GM15510 (cell line): ENCODE results near the gene ACOX1.
A peak's percentile ranks its signal among the peaks of the same experiment; 100 is the strongest.

Experiments
- POLR2A ChIP-seq: IDR thresholded peaks from 3 replicates; pipeline ENCODE4 v1.6.1; 2011; ENCODE audit warnings: borderline replicate concordance; ENCODE audit not compliant: insufficient read length; ENCODE audit errors: extremely low read depth

Gene ACOX1

DNA sequence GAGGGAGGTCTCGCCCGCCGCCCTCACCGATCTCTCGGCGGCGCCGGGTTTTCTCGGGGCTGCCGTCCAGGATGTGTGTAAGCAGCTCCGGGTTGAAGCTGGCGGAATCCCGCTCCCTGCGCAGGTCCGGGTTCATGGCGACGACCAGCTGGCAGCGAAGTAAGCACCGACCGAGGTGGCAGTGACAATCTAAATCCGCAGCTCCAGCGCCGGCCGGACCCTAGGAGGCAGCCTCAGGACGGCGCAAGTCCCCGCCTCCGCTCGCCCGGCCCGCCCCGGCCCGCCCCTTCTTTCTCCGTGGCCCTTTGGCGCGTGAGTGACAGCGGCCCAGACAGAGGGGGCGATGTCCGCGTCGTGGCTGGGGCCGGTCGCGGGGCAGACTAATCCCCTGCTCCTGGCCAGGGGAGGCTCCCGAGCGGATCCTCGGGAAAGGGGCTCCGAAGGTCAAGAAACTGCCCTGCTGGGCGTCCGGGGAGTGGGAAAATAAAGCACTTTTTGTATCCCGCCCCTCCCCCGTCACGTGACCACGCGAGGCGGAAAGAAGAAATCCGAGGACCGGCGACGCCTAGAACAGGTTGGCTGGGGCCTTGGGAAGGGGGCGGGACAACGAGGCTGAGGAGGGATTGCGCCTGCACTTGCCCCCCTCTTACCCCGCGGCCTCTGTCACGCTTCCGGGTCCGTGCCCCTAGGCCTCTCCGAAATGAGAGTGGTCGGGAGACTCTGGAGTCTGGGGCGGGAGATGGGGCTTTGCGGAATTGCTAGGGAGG is at the start of gene ACOX1, which contains the start of gene TEN1:
Gene ACOX1 (minus strand): TSS at position 229 of the 767 bp plus-strand sequence. CDS start 93 bp downstream, at position 136.
Gene TEN1 (plus strand): TSS at position 303 of the 767 bp plus-strand sequence. CDS start 6,953 bp downstream, outside the sequence.
- peak; percentile 96 for TF ChIP-seq POLR2A

DNA sequence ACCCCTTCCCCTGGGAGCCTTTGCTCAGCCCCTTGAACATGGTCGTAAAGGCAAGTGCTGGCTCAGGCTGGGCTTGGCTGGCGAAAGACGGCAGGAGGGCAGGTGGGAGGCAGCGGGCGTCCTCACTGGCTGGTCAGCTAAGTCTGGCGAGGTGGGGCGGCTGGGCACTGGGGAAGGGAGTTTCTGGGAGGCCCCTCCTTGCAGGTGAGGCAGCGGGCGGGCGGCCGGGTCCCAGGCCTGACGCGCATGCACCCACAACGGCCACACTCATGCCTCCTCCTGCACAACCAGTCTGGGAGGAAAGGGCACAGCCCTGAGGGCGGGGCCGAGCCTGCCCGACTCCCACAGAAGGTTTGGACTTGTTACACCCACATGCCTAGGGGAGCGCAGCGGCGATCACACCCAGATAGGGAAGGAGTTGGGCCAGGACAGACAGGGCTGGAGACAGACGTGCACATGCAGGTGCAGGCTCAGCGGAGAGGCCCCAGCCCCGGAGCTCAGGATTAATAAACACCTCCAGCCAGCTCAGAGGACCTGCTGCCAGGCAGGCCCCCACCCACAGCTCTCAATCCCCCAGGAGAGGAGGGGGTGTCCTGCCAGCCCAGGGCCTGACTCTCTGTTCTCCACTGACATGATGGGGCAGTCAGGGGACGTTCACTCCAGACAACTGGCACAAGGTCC is 48.3 kb upstream of the ACOX1 start, which contains the start of gene EVPL:
Gene EVPL (minus strand): TSS at position 148 of the 681 bp plus-strand sequence. CDS start 108 bp downstream, at position 40.
- TF ChIP-seq POLR2A = no peak

DNA sequence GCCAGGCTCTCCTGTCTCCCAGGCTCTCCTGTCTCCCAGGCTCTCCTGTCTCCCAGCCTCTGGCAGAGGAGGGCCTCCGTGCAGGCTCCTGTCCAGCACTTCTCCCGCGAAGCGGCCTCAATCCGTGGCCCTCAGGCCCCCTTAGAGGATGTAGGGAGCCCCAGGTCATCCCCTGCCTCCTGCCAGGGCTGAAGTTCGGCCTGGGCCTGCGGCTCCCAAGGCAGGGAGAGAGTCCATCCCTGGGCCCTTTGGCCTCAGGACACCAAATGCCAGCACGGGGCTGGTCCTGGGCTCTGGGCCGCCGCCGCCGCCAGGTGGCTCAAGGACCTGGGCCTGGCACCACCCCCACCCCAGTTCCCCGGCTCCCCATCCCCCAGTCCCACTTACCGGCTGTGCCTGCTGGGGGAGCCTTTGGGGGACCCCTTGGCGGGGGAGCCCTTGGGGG is 47.8 kb upstream of the ACOX1 start:
- no peak for TF ChIP-seq POLR2A

DNA sequence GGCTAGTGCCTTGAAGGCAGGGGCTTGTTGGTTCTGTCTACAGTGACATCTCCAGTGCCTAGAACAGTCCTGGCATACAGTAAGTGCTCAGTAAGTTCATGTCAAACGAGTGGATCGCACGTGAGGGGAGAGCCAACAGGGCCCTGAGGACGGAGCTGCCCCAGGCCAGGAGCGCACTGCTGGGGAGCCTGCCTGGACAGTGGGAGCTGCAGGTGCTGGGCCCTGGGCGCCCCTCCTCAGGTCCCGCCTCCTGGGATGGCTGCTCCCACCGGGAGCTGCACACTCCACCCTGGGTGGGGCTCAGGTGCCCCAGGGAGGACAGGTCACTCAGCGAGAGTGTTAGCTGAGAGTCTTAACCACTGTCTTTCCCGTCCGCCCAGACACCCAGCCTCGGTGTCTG is 46.3 kb upstream of the ACOX1 start:
- TF ChIP-seq POLR2A = no peak

DNA sequence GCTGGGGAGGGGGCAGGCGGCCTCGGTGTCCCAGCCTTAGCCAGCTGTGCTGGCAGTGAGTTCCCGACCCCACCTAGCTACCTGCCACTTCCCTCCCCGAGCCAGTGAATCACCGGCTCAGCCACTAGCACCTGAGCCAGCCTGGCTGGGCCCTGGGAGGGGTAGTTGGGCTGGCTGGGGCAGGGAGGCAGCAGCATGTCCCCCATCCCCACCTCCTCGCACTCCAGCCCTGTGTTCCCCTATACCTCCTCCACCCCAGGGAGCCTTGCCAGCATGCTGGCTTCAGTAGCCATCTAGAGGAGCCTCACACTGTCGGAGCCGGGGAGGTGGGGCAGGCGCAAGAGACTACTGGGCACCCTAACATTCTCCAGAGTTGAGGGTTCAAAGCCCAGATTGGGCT is 45.4 kb upstream of the ACOX1 start:
- no peak for TF ChIP-seq POLR2A

DNA sequence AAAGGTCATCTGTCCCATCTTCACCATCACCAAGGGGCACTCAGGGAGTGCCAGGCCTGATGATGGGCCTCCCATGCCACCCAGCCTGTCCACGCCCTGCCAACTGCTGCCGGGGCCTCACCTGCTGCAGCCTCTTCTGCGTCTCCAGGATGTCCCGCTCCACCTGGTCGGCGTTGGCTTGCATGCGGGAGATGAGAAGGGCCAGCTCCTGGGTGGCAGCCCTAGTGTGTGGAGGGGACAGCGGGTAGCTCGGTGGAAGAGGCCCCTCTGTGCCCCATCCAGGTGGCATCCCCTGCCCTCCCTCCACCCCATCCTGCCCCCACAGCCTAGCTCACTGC is 44.9 kb upstream of the ACOX1 start:
- TF ChIP-seq POLR2A = no peak

DNA sequence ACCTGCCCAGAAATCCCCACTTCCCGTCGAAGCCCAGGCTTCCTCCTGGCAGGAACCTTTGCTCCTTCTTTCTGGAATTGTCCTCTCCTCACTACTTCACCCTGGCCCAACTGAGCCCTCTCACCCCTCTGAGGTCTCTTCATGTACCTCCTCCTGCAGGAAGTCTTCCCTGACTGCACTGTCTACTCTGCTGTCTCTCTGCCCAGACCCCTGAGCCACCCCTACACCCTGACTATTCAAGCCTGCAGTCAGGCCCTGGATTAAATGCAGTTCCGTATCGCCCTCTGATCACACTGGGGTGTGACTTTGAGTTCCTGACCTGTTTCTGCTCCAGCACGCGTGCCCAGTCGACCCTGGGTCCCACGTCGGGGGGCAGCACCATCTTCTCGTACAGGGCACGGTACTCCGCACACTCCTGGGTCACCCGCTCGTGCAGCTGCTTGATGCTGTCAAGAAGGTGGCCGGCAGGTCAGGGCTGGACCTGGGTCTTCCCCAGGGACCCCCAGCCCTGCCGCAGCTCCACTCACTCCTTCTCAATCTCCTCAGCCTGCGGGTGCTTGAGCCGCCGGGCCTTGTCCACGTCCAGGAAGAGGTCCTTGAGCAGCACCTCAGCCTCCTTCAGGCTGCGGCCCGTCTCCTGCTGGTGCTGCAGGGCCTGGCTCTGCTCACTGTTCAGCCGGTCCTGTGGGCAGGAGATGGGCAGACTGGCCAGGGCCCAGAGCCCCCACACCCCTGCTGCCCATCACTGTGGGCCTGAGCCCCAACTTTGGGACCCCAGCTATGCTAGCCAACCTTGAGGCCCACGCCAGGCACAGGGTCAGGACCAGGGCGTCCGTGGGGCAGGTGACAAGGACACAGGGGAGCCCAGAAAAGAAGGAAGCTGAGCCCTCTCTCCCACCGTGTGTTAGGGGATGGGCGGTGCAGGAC is 44.3 kb upstream of the ACOX1 start:
- no peak for TF ChIP-seq POLR2A

DNA sequence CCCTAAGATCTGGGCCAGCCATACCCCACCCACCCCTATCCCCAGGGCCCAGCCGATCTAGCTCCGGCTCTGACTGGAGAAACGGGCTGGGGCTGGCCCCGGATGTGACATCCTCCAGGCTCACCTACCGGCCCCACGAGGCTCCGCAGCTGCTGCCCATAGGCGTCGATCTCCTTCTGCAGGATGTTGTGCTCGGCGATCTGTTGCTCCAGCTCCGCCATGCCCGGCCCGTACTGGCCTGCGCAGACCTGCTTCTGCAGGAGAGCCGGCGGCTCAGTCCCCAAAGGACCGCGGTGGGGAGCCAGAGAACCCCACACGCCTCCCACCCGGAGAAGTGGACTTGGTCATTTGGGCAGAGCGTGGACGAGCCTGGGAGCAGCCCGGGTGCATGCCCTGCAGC is 43.3 kb upstream of the ACOX1 start:
- TF ChIP-seq POLR2A = no peak

DNA sequence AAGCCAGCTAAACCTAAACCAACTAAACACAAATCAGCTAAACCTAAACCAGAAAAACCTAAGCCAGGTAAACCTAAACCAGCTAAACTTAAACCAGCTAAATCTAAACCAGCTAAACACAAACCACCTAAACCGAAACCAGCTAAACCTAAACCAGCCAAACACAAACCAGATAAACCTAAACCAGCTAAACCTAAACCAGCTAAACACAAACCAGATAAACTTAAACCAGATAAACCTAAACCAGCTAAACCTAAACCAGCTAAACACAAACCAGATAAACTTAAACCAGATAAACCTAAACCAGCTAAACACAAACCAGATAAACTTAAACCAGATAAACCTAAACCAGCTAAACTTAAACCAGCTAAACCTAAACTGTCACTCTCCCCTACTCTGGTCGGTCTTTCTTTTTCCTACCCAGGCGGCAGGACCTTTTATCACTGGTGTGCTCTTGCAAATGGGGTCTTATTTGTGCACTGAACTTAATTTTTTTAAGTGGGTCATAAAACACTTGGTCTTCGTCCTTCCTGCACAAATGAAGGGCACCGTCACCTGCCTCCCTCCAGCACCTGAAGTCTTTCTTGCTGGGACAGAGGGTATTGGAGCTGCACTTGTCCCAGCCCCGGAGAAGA is 41.0 kb upstream of the ACOX1 start:
- TF ChIP-seq POLR2A = no peak

DNA sequence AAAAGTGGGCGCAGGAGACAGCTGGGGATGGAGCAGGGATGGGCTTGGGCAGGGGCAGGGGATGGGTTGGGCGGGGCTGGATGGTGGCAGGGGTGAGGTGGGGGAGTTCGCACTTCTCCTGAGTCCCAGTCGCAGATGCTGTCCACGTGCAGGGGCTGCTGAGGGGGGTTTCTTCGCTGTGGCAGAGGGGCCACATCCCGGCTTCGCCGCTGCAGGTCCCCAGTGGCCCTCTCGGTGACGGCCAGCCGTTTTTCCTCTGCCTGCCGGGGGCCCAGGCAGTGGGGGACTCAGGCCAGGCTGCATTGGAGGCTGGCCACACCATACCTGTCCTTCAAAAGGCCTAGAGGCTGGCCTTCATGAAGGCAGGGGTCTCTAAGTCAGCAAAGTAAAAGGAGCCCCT is 39.8 kb upstream of the ACOX1 start:
- no peak for TF ChIP-seq POLR2A

DNA sequence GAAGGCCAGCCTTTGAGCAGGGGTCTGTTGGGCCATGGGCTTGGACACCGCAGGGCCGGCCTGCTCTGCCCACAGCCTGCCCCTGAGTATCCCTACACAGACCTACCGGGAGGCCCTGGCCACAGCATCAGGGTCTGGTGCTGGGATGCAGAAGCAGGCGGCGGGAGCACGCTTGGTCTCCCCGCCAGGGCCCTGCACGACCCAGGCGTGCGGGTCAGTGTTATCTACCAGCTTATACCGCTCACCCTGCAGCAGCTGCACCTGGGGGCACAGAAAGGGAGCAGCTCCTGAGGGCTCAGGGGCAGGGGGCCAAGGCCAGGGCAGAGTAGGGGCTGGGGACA is 39.3 kb upstream of the ACOX1 start:
- TF ChIP-seq POLR2A = no peak

DNA sequence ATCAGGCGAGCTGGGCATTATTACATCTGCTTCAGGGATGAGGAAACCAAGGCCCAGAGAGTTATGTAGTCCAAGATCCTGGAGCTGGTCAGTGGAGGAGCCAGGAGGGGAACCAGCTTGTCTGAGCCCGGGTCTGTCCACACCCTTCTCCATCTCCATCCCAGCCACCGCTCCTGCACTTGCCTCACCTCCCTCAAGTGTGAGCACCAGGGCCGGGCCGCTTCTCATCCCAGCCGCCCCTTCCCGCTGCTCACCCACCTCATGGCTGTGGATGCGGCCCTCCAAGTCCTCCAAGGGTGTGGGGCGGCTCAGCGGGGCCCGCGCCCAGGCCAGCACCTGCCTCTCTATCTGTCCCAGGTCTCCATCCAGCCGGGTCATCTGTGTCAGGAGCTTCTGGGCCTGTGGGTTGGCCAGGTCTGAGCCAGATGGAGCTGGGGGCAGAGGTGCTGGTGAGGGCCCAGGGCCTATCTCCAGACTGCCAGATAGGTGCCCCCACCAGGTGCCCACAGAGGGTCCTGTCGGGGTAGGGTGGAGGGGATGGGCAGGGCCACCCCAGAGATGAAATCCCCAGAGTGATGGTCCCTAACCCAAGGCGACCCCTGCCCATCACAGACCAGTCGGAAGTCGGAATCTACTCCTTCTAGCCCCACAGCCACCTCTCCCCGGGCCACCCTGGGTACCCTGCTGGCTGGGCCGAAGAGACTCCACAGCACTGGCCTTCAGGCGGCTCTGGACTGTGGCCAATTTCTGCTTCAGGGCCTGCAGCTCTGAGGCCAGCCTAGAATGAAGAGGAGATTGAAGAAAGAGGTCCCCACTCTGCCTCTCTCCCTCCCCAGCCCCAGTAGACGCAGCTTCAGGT is 38.7 kb upstream of the ACOX1 start:
- TF ChIP-seq POLR2A = no peak

DNA sequence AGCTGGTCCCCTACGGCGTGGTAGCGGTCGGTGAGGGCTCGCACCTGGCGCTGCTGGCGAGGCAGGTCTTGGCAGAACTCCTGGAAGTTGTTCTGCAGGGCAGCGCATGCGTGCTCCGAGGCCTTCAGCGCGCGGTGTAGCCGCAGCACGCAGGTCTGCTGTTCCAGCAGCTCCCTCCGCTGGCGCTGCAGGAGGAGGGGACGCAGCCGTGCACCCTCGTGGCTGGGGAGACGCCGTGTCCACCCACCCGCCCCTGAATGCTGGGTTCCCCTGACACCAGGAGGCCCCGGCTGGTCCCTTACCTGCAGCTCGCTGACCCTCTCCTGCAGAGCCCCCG is 35.9 kb upstream of the ACOX1 start:
- TF ChIP-seq POLR2A = no peak

DNA sequence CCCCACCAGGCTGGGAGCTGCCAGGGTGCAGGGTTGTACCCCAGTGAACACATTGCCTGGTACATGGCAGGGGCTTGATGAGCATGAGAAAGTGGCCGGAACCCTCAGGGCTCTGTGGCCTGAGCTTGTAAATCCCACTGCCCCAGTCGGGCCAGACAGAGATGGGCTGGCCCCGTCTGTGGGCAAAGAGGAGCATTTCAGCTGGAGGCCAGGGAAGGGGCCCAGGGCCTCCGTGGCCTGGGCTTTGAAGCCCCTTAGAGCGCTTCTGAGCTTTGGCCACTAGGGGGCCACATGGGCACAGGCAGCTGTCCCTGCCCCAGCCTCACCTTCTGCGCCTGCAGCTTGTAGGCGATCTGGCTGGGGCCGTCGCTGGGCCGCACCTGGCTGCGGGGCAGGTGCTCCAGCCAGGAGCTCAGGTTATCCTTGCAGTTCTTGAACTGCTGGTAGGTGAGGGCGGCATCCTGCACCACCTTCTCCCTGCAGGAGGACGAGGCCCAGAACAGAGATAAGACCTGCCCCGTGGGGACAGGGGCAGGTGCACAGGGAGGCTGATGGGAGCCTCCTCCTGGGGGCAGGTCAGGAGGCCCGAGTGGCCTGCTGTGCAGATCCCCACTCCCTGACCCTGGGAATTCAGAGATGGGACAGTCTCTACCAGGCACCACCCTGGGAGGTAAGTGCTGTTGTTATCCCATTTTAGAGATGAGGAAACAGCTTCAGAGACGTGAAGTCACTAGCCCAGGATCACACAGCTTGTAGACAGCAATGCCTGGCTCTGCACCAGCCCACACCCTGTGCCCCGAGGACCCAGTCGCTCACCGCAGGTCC is 35.3 kb upstream of the ACOX1 start:
- TF ChIP-seq POLR2A = no peak
